ENCODE results near the gene TKTL2.

TKTL2 gene

GRCh38 chr4:163473576-163473975, at the start of gene TKTL2:
TSS of gene TKTL2 (minus strand) at chr4:163473754. CDS start at chr4:163473734, 20 bp downstream.
- H3K4me3 ChIP-seq (replicated peaks; ENCODE audit: low read depth, low read length), result no peak within 1 kb of the TSS
- DNase-seq (ENCODE audit: low read depth), result no peak
- no peak for TF ChIP-seq CTCF (IDR thresholded peaks at IDR 0.05; ENCODE audit: low read length, missing control alignments)

- TF ChIP-seq CTCF (IDR thresholded peaks at IDR 0.05; ENCODE audit: low read length, missing control alignments), result no peak
- no peak for DNase-seq (ENCODE audit: low read depth)
- H3K4me3 ChIP-seq (replicated peaks; ENCODE audit: low read depth, low read length), result no peak overlapping the region
These were observed 41.6 kb upstream of the TKTL2 start for GRCh38 chr4:163515198-163515597.

GRCh38 chr4:163505374-163505773, 31.8 kb upstream of the TKTL2 start:
- DNase-seq (ENCODE audit: low read depth), result peak; percentile 18
- no peak overlapping the region for H3K4me3 ChIP-seq (replicated peaks; ENCODE audit: low read depth, low read length)

GRCh38 chr4:163500586-163500985, 27.0 kb upstream of the TKTL2 start:
- DNase-seq (ENCODE audit: low read depth), result no peak
- H3K4me3 ChIP-seq (replicated peaks; ENCODE audit: low read depth, low read length), result no peak overlapping the region
- no peak for TF ChIP-seq CTCF (IDR thresholded peaks at IDR 0.05; ENCODE audit: low read length, missing control alignments)

More at GRCh38 chr4:163505374-163505773, 31.8 kb upstream of the TKTL2 start:
- TF ChIP-seq CTCF (IDR thresholded peaks at IDR 0.05; ENCODE audit: low read length, missing control alignments), result no peak

GRCh38 chr4:163495900-163496299, 22.3 kb upstream of the TKTL2 start:
- H3K4me3 ChIP-seq (replicated peaks; ENCODE audit: low read depth, low read length), result peak overlapping the region; percentile 93
- no peak for TF ChIP-seq CTCF (IDR thresholded peaks at IDR 0.05; ENCODE audit: low read length, missing control alignments)
- DNase-seq (ENCODE audit: low read depth), result no peak

GRCh38 chr4:163494360-163495241, 21.0 kb upstream of the TKTL2 start, which contains the start of gene TMA16:
TSS of gene TMA16 (plus strand) at chr4:163494690. CDS start at chr4:163494802, 112 bp downstream.
- peak within 1 kb of the TSS; percentile 93 for H3K4me3 ChIP-seq (replicated peaks; ENCODE audit: low read depth, low read length)
- peak; percentile 97 for DNase-seq (ENCODE audit: low read depth)
- no peak for TF ChIP-seq CTCF (IDR thresholded peaks at IDR 0.05; ENCODE audit: low read length, missing control alignments)
